K562 (cell line): ENCODE results near the gene CEP85L. TPM values are rescaled to one million over a fixed set of nuclear protein-coding genes. Genes with fewer than 3 reads are reported as not detected.

Source experiments
- ATAC-seq: fragments of 200-7000 bp; cut with Tn5 transposase; 3 replicates; pipeline ENCODE4 v1.9.1; 2020; ENCODE audit warnings: moderate library complexity
- BruUV-seq: library from RNA; stranded (reverse); fragments of 400-500 nt; replicated peaks from 2 replicates; lab custom pipeline; 2021; lab: Mats Ljungman, UMichigan
- CTCF ChIA-PET: fragments of 300-600 bp; formaldehyde crosslinking; extraction: SDS; loops from one replicate; lab custom pipeline; 2021; ENCODE audit warnings: low intra/inter-chr PET ratio; lab: Yijun Ruan, JAX
- POLR2A ChIA-PET: fragments of 300-600, 350-650 bp; sonication (Branson Sonifier 250); formaldehyde crosslinking; extraction: SDS; loops from one replicate; lab custom pipeline; 2021; ENCODE audit warnings: antibody characterized with exemption, inconsistent platforms; lab: Yijun Ruan, JAX
- DNase-seq, 4 experiments: peaks; one replicate each; pipeline versions ENCODE4 v3.0.0 to v3.0.0-alpha.2; 2011 to 2018; ENCODE audit warnings: low spot score in 3 of 4, mixed read lengths in 3 of 4; ENCODE audit errors: extremely low read depth in 1 of 4
- FAIRE-seq: peaks from 2 replicates; lab custom pipeline; 2011; peaks lifted over from hg19 to GRCh38; lab: Jason Lieb, UNC
- H2AFZ ChIP-seq: 2 replicates; pipeline ENCODE4 v1.6.0; 2011; ENCODE audit warnings: low read depth, low read length, control low read depth, inconsistent platforms
- H3K27ac ChIP-seq: fragments of 200-600 bp; 3 replicates; pipeline ENCODE4 v1.8.0; 2011; ENCODE audit warnings: low read depth, mild to moderate bottlenecking, control low read depth, inconsistent platforms, low read length, moderate library complexity, mixed read lengths; ENCODE audit errors: extremely low read depth
- H3K27me3 ChIP-seq, 2 experiments: fragments of 300-600 bp in 1 of 2; 2 replicates in 1 of 2; 3 replicates in 1 of 2; pipeline versions ENCODE4 v1.6.0 to v1.8.0; 2011; ENCODE audit warnings: inconsistent platforms in 2 of 2, low read length in 2 of 2, mild to moderate bottlenecking in 1 of 2, mixed read lengths in 1 of 2, moderate library complexity in 1 of 2; ENCODE audit not compliant: control insufficient read depth in 2 of 2, insufficient read depth in 2 of 2
- H3K36me3 ChIP-seq: fragments of 300-600 bp; 3 replicates; pipeline ENCODE4 v1.8.0; 2011; ENCODE audit warnings: mild to moderate bottlenecking, low read length, inconsistent platforms; ENCODE audit not compliant: control insufficient read depth, insufficient read depth
- H3K4me1 ChIP-seq, 2 experiments: fragments of 200-600 bp in 1 of 2; replicated peaks in 1 of 2; 2 replicates in 1 of 2; 3 replicates in 1 of 2; pipeline versions ENCODE4 v1.5.1 to v1.8.0; 2011; ENCODE audit warnings: inconsistent platforms in 2 of 2, low read length in 2 of 2, mild to moderate bottlenecking in 1 of 2, mixed read lengths in 1 of 2, moderate library complexity in 1 of 2; ENCODE audit not compliant: control insufficient read depth in 2 of 2, insufficient read depth in 2 of 2
- H3K4me2 ChIP-seq: 2 replicates; pipeline ENCODE4 v1.6.1; 2011; ENCODE audit warnings: low read length, control low read depth, inconsistent platforms, mixed read lengths; ENCODE audit not compliant: insufficient read depth
- H3K4me3 ChIP-seq: fragments of 200-600 bp; sonication (generic), shearing (Covaris generic); 2 replicates; pipeline ENCODE4 v1.5.1; 2016; ENCODE audit warnings: control low read depth, inconsistent platforms
- H3K79me2 ChIP-seq: fragments of 200-600 bp; 3 replicates; pipeline ENCODE4 v1.8.0; 2011; ENCODE audit warnings: low read length, inconsistent platforms; ENCODE audit not compliant: control insufficient read depth, insufficient read depth
- H3K9ac ChIP-seq, 2 experiments: 2 replicates each; pipeline versions ENCODE4 v1.6.0 to v1.6.1; 2011; ENCODE audit warnings: low read depth in 2 of 2, low read length in 2 of 2, control low read depth in 1 of 2, inconsistent platforms in 1 of 2, mild to moderate bottlenecking in 1 of 2, mixed read lengths in 1 of 2; ENCODE audit not compliant: insufficient read depth in 1 of 2
- H3K9me1 ChIP-seq: one replicate; pipeline ENCODE4 v1.6.0; 2011; ENCODE audit warnings: inconsistent platforms, mild to moderate bottlenecking, low read length, moderate library complexity; ENCODE audit not compliant: control insufficient read depth, insufficient read depth
- H3K9me3 ChIP-seq: replicated peaks from 2 replicates; pipeline ENCODE4 v1.5.1; 2011; ENCODE audit warnings: low read depth, low read length, inconsistent platforms; ENCODE audit not compliant: control insufficient read depth, insufficient read depth
- H4K20me1 ChIP-seq: replicated peaks from 2 replicates; pipeline ENCODE4 v1.6.1; 2011; ENCODE audit warnings: low read length, inconsistent platforms, mixed read lengths; ENCODE audit not compliant: control insufficient read depth, insufficient read depth
- GABPA ChIP-seq: fragments of 200-800 bp; sonication (Bioruptor generic); conservative IDR thresholded peaks from 2 replicates; pipeline ENCODE4 v1.6.1; 2016; ENCODE audit warnings: low read depth, missing genetic modification characterization, missing compliant biosample characterization
- HINFP ChIP-seq: fragments of 450-650 bp; conservative IDR thresholded peaks from 2 replicates; pipeline ENCODE4 v1.6.1; 2016; ENCODE audit warnings: missing genetic modification characterization, low read depth, mild to moderate bottlenecking, control low read depth, missing compliant biosample characterization
- IFI16 ChIP-seq: fragments of 250-450 bp; sonication (Bioruptor Pico); IDR thresholded peaks from 2 replicates; pipeline ENCODE4 v2.1.2; 2022; ENCODE audit warnings: mild to moderate bottlenecking, inconsistent platforms
- ILK ChIP-seq: fragments of 450-650 bp; IDR thresholded peaks from 2 replicates; pipeline ENCODE4 v1.6.1; 2016; ENCODE audit warnings: missing genetic modification characterization, low read depth, mild to moderate bottlenecking, missing compliant biosample characterization, moderate library complexity, borderline replicate concordance
- RBM39 ChIP-seq: fragments of 200-400 bp; formaldehyde crosslinking; optimal IDR thresholded peaks from 2 replicates; pipeline ENCODE3; 2018; ENCODE audit warnings: low read depth, low read length
- REST ChIP-seq, 2 experiments: fragments of 450-650 bp; formaldehyde crosslinking in 1 of 2; IDR thresholded peaks; 2 replicates each; pipeline versions ENCODE4 v1.4.0 to v1.6.1; 2014 to 2020; ENCODE audit warnings: mild to moderate bottlenecking in 2 of 2, borderline replicate concordance in 1 of 2, low read depth in 1 of 2
- RHOXF2B ChIP-seq: fragments of 250-450 bp; sonication (Bioruptor Pico); conservative IDR thresholded peaks from 2 replicates; pipeline ENCODE4 v1.5.1; 2021
- SREBF1 ChIP-seq: fragments of 150-350 bp; IDR thresholded peaks from 2 replicates; pipeline ENCODE4 v1.6.1; 2014; ENCODE audit warnings: antibody characterized with exemption, low read depth, low read length, borderline replicate concordance
- THRB ChIP-seq: fragments of 450-650 bp; formaldehyde crosslinking; conservative IDR thresholded peaks from 2 replicates; pipeline ENCODE4 v1.4.0; 2022; ENCODE audit warnings: mild to moderate bottlenecking, missing genetic modification characterization
- ZBTB7A ChIP-seq: IDR thresholded peaks from 2 replicates; pipeline ENCODE4 v1.6.1; 2011; ENCODE audit warnings: low read depth, mild to moderate bottlenecking, low read length, moderate library complexity, borderline replicate concordance; ENCODE audit not compliant: control insufficient read depth
- ZSCAN29 ChIP-seq: fragments of 450-650 bp; IDR thresholded peaks from 2 replicates; pipeline ENCODE4 v1.6.1; 2017
- WGBS: fragments of 100-300 bp; shearing (Covaris generic); methylation state at CpG from one replicate; pipeline ENCODE4 v1.1.6; 2016; ENCODE audit warnings: low coverage, mixed read lengths; ENCODE audit not compliant: insufficient coverage; ENCODE audit errors: missing lambda C conversion rate; 5-methylcytosine and 5-hydroxymethylcytosine counted together
- in situ Hi-C: fragments of 300-500 bp; cut with MboI; formaldehyde crosslinking; loops from 4 replicates; pipeline ENCODE4 v1.15.0; 2018; ENCODE audit warnings: inconsistent platforms, mixed read lengths
- intact Hi-C: fragments of 100-400 bp; cut with micrococcal nuclease; formaldehyde crosslinking; loops from 2 replicates; pipeline ENCODE4 v1.14.2; 2022
- polyA plus RNA-seq, 8 experiments: library from polyadenylated mRNA; depleted of rRNA in 4 of 8; stranded (reverse) in 5 of 8; unstranded in 3 of 8; fragments of >200 nt; fragmentation: Nextera tagmentation in 2 of 8; fragmentation: Illumina TruSeq in 1 of 8; extraction: Ambion mirVana in 2 of 8; extraction: Trizol in 1 of 8; gene quantifications; 2 replicates each; pipeline versions ENCODE4 v1.2.1 to v1.2.3, GENCODE V29; 2011 to 2014; ENCODE audit warnings: inconsistent platforms in 1 of 8, missing spikeins in 1 of 8
- total RNA-seq, 7 experiments: library from RNA; depleted of rRNA in 6 of 7; stranded (reverse); fragments of >200 nt in 6 of 7; fragmentation: Illumina TruSeq in 2 of 7; extraction: Trizol in 2 of 7; gene quantifications; 2 replicates each; pipeline versions ENCODE4 v1.2.1 to v1.2.3, GENCODE V29; 2011 to 2021; ENCODE audit warnings: low replicate concordance in 1 of 7

Gene CEP85L
- total and polyA plus RNA-seq, 9 of the 15 experiments (the other 6 are each of a cell fraction or from before 2014, with no cell fraction given) = 4.5 to 15.8 (median 8.3) TPM

GRCh38 chr6:118536478-118536877 lies 114.9 kb downstream of the CEP85L start:
- no TSS peak for BruUV-seq
- CTCF ChIA-PET = no interaction called here
- no peaks in the 10 kb centered on the region; the same call in 2 of the 3 replicates for H3K36me3 ChIP-seq
- H2AFZ ChIP-seq = no peak overlapping the region
- ATAC-seq (peak; percentile 59), FAIRE-seq (peak; percentile 40), DNase-seq (peak in 3 of 4 experiments; percentile 18 to 64 (median 22))
- POLR2A ChIA-PET = no interaction called here
- H3K4me1 ChIP-seq = peaks cover 0 to 8% of the 10 kb centered on the region in 2 experiments; a peak in 3 of 5 replicates
- in situ Hi-C loops (no loop called here), intact Hi-C loops (no loop called here)
- no peaks in the 10 kb centered on the region for H4K20me1 ChIP-seq
- no peak overlapping the region for H3K9ac ChIP-seq
- H3K9me3 ChIP-seq = no peaks in the 10 kb centered on the region
- no peaks in the 10 kb centered on the region for H3K27me3 ChIP-seq
- H3K79me2 ChIP-seq = peaks cover 7% of the 10 kb centered on the region; the same call in 2 of the 3 replicates
- H3K27ac ChIP-seq = no peak overlapping the region
- peak overlapping the region; percentile 11; the same call in 1 of the 2 replicates for H3K4me2 ChIP-seq
- 5% methylated on average over 2 of the region's 2 CpGs for WGBS
- no peak overlapping the region for H3K4me3 ChIP-seq
- H3K9me1 ChIP-seq = no peaks in the 10 kb centered on the region
- no peak for TF ChIP-seq RBM39
- TF ChIP-seq RHOXF2B = no peak
- TF ChIP-seq ZSCAN29 = no peak
- no peak for TF ChIP-seq IFI16 (CRISPR knock-in tag)
- TF ChIP-seq GABPA (tag) = no peak
- no peak for TF ChIP-seq SREBF1
- TF ChIP-seq THRB (CRISPR knock-in tag) = no peak
- TF ChIP-seq ILK (tag) = no peak
- TF ChIP-seq HINFP = no peak
- no peak for TF ChIP-seq ZBTB7A
- TF ChIP-seq REST (IDR thresholded peaks at IDR 0.05; ENCODE audit: borderline replicate concordance) = no peak
- no peak for TF ChIP-seq REST (CRISPR knock-in tag; IDR thresholded peaks at IDR 0.05; ENCODE audit: low read depth)
